HT-29 (cell line): Measurements from ENCODE around the gene PPP2R5D. TPM values are rescaled to one million over a fixed set of nuclear protein-coding genes. Genes with fewer than 3 reads are reported as not detected.
"Not testable (repeated sequence)": the region's sequence is repeated elsewhere in the genome, so short reads cannot be mapped to it uniquely, and the experiment has no call there.

ENCODE experiments used
- DNase-seq: peaks from one replicate; pipeline ENCODE4 v3.0.0-alpha.2; 2015; ENCODE audit warnings: low spot score
- total RNA-seq: library from RNA; depleted of rRNA; stranded (reverse); fragments of >200 nt; shearing (Covaris generic); gene quantifications from 2 replicates; pipeline ENCODE4 v1.2.3, GENCODE V29; 2014

Gene PPP2R5D
- total RNA-seq, 1 experiment from 2014 or later, result 48.1 TPM

- DNase-seq, result no peak
These were observed 40.1 kb downstream of the PPP2R5D start for GRCh38 chr6:43024436-43024835.

DNA sequence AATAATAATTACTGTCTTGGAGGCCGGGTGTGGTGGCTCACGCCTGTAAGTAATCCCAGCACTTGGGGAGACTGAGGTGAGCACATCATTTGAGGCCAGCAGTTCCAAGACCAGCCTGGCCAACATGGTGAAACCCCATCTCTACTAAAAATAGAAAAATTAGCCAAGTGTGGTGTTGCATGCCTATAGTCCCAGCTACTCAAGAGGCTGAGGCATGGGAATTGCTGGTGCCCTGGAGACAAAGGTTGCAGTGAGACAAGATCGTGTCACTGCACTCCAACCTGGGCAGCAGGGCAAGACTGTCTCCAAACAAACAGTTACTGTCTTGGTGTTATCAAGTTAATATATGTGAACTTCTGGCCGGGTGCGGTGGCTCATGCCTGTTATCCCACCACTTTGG is 42.0 kb downstream of the PPP2R5D start:
- DNase-seq, result no peak

DNA sequence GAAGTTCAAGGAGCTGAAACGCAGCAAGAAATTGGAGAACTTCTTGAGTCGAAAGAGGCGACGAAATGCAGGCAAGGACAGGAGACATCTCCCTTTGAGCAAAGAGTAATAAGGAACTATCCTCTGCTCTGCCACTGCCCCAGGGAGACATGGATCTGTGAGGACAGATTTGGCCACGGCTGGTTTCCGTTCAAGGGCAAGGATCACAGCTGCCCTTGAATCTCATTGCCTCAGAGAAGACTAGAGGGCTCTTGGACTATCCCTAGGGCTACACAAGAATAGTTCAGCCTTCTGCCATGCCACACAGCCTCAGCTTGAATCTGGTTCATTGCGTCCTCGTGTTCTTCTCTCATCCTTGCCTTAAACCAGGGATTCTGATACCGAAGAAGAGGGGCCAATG is 44.8 kb downstream of the PPP2R5D start:
- no peak for DNase-seq

GRCh38 chr6:43032326-43032725 is 48.0 kb downstream of the PPP2R5D start:
- no peak for DNase-seq

GRCh38 chr6:43033496-43034189 is 49.3 kb downstream of the PPP2R5D start:
- DNase-seq, result no peak

GRCh38 chr6:43034190-43034525 is 49.8 kb downstream of the PPP2R5D start:
- DNase-seq, result no peak

GRCh38 chr6:43035495-43036194 is 51.3 kb downstream of the PPP2R5D start:
- no peak for DNase-seq

- no peak for DNase-seq
These were observed 52.3 kb downstream of the PPP2R5D start for GRCh38 chr6:43036712-43037111.

GRCh38 chr6:43037197-43037596 is 52.8 kb downstream of the PPP2R5D start:
- DNase-seq, result no peak

GRCh38 chr6:43037706-43038105 is 53.3 kb downstream of the PPP2R5D start:
- DNase-seq, result no peak

DNA sequence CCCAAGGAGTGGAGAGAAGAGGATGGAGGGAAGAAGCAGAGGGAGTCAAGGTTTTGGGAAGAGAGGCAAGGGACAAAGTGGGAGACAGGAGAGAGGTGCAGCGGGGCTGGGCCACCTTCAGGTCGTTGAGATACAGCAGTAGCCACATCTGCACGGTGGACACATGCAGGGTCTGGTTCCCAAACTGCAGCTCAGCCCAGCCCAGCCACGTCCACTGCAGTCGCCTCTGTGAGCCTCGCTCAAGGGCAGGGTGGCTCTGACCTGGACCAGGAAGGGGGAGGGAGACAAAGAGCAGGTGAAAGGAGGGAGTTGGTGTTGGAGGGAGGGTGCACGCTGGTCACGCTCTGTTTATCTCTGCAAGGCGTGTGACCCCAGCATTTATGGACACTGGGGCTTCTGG is 54.4 kb downstream of the PPP2R5D start:
- DNase-seq, result no peak

DNA sequence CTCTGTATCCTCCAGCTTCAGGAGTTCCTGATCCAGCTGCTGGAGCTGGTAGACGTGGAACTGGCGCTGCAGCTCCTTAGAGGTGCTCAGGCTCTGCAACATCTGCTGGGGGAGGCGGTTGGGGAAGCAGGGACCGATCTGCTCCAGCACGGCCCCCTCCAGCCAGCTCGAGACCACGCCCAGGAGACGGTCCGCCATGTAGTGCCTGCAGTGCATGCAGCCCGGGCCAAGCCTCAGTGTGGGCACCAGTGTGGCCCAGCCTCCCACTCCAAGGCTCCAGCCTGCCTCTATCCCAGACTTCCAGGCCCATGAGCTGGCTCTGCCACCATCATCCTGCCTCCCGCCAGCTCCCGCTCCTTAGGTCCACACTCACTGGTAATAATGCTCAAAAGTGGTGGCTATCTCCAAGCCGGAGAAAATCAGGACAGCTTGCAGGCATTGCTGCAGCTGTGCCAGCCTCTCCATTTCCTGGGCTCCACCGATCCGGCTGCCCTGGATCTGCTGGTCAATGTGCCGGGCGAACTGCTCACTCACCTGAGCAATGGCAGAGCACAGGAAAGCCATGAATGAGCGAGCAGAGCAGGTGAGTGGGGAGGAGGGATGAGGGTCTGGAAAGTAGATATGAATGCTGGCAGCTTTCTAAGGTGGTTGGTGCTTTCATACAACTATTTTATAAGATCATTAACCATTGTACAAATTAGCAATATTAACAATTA is 56.3 kb downstream of the PPP2R5D start:
- DNase-seq, result no peak

DNA sequence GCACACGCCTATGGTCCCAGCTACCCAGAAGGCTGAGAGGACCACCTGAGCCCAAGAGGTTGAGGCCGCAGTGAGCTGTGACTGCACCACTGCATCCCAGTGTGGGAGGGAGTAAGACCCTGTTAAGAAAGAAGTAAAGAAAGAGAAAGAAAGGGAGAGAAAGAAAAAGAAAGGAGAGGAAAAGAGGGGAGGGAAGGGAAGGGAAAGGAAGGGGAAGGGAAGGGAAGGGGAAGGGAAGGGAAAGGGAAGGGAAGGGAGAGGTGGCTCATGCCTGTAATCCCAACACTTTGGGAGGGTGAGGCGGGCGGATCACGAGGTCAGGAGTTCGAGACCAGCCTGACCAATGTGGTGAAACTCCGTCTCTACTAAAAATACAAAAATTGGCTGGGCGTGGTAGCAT is 57.1 kb downstream of the PPP2R5D start:
- not testable (repeated sequence) for DNase-seq

- DNase-seq, result no peak
These were observed 58.9 kb downstream of the PPP2R5D start for GRCh38 chr6:43043310-43043709.

DNA sequence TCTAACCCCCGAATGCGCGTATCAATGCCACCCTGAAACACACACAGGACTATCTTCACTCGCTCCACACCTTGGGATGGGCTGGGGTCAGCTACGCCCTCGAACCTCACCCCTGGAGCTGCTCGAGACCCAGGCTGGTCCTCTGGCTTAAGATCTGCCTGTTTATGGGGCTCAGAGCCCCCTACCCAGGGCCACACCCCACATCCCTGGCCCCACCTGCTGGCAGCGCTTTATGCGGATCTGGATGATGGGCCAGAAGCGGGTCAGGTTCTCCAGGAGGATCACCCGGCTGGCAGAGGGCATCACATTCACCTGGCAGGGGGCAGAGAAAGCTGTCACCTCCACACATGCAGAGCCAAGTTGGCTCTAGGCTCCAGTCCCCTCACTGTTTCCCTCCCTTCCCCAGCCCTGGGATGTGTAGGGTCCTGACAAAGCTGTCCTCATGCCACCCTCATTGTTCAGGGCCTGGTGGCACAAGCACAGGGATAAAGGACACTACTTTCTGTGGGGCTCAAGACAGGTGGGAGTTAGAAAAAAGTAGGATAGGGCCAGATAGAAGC is 61.1 kb downstream of the PPP2R5D start:
- no peak for DNase-seq

DNA sequence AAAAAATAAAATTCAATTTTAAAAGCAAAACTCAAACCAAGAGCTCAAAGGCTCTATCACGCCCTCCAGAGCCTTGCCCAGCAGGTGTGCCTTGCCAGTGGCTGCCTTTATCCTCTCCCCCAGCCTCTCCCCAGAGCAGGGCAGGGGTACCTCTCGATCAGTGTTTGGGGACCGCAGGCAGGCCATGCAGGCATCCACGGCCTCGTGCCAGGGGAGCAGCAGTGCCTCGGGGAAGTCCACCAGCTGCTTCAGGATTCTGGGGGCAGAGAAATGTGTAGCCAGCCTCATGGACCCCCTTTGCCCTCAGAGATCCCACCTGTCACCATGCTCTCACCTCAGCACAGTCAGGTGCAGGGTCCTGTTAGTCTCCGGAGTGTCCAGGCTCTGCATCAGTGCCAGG is 63.6 kb downstream of the PPP2R5D start:
- DNase-seq, result no peak

GRCh38 chr6:43050981-43051380 is 66.6 kb downstream of the PPP2R5D start:
- no peak for DNase-seq

DNA sequence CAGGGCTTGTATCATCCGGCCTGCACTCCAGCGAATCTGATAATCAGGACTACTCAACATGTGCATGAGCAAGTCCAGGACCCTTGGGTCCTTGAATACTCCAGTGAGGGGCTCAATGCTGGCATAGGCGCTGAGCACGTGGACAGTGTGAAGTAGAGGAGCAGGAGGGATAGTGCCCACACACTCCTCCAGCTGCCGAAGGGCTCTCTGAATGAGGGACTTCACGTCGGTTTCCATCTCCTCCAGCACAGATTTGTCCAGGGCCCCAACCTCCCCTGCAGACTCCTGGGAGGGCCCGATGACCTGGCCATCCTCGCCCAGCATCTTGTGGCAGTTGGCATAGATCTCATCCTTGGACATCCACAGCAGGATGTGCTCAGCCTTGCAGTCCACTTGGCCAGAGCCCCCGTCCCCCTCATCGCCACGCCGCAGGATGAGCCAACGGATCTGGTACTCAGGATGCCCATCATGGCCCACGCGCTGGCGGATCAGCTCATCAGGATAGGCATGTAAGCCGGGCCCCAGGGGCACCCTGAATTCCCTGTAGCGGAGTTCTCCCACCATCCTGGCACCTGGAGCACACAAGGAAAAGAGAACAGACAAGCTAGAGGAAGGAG is 68.0 kb downstream of the PPP2R5D start:
- no peak for DNase-seq

DNA sequence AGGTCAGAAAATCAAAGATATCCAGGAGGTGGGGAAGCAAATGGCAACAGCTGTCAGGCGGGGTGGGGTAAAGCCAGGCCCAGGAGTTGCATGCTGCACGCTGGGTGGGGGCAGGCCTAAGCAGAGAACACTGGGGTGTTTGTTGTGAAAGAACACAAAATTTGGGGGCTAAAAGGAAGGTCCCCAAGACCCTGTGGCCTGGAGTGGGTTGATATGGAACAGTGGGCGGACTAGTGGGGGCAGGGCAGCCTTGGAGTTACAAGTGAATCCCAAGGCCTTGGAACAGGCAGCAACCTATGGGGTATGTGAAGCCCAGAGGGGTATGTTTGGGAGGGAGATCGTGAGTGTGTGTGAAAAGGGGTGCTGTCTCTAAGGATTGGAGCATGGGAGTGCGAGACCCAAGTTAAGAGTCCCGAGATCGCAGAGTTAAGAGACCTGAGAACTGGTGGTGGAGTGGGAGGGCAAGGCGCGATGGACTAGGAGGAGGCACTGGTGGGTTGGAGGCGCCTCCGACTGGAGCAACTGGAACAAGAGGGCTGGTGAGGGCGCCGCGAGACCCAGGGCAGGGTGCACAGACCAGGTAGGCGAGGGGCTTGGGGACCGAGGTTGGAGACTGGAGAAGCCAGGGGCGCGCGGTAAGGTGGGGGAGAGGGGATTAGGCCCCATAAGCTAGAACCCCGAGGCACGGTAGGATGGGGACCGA is 68.6 kb downstream of the PPP2R5D start:
- peak; percentile 27 for DNase-seq

DNA sequence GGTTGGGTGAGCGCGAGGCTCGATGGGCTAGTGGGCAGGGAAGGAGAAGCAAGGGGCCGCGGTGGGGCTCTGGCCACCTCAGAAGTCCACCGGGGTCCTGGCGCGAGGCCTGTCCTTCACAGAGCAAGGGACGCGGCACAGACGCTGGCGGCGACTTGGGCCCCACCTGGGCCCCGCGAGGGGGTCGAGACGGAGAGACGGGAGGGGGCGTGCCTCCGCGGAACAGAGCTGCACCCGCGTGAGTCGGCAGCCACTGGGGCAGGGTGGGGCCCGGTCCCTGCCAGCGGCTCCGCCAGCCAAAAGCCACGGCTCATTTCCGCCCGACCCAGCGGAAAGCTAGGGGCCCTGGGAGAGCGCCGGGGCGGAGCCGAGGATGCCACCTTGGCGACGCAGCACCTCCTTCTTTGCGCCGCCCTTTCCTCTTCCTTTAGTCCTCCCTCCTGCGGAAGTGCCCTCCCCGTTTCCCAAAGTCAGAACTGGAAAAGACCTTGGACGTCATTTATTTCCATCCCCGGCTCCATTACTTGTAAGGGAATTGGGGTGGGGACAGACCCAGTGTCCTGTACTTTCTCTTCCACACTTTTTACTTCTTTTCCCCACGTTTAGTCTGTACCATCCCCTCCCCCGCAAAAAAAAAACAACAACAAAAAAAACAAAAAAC is 69.3 kb downstream of the PPP2R5D start, which contains the start of gene CUL7:
Gene CUL7 (minus strand): TSS at position 307 of the 661 bp plus-strand sequence. CDS start 1,063 bp downstream, outside the sequence.
- DNase-seq, result peak; percentile 96
